GM18867 (cell line): ENCODE measurements around the gene CCDC187.

Source experiments
- ATAC-seq: cut with Tn5 transposase; IDR thresholded peaks from one replicate; pipeline ENCODE4 v1.9.1; 2021; ENCODE audit warnings: mild to moderate bottlenecking, moderate library complexity; ENCODE audit not compliant: unreplicated experiment

CCDC187 gene

DNA sequence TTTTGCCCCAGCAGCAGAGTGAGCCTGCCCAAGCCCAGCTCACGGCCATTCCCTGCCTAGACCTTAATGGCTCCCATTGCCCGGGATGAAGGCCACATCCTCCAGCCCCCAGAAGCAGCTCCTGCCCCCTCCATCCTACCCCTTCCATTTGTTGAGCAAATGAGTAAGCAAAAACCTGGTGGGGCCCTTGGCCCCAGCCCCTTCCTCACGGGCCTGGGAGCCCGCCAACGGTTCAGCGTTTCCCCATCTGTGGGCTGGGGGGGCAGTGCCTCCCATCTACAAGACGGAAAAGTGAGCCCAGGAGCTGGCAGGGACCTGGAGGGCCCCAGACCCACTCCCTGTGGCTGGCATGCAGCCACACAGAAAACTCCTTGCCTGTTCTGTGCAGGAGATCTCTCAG lies 4.4 kb downstream of the CCDC187 start:
- no peak for ATAC-seq

DNA sequence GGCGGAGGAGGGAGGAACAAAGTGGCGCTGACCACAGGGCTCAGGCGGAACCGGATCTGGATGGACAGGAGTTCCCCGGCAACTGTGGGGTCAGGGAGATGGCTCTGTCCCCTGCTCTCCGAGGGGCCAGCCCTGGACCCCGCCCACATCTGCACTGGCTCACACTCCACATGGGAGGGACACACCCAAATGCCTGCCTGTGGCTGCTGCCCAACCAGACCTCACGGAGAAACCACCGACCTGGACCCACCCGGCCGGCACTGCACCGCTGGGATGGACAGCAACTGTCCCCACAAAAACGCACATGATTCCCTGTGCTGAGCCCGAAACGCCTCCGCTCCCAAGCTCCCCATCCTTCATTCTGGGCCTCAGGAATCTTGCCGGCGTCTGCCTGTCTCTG lies 4.8 kb downstream of the CCDC187 start:
- no peak for ATAC-seq

DNA sequence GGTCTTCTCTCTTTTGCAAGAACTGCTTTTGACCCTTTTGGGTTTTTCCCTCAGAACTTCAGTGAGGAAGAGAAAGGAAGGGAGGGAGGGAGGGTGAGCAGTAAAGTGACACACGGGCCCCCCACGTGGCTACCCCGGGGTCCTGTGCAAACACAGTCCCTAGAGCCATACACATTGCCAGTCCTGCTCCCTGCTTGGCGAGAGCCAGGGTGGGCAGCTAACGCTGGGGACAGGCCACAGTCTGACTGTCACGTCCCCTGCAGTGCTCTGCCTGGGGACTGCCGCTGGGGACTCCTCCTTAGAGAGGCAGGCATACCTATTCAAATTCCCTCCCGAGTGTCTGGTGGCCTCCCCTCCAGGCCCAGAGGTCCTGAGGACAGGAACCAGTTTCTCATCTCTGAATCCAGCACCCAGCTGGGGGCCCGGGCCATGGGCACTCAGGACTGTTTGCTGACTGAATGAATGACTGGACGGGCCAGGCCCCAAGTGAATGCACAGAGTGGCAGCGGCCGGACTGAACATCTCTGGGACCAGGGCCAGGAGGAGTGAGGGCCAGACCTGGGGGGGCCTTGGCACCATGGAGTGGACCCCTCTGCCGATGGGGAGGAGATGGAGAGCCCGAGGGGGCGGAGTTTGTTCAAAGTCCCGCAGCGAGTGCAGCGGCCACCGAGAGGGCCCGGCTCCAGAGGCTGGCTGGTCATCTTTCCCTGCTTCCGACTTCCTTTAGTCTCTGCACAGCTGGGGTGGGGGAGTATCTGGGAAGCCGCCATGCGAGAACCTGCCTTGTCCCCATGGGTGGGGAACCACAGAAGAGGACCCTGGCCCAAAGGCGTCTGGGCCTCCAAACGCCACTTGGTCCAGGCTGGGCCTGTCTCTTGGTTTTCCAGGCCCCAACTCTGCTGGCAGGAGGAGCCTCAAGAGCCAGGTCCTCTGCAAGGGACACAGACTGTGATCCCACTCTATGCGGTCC lies 5.8 kb downstream of the CCDC187 start:
- no peak for ATAC-seq

DNA sequence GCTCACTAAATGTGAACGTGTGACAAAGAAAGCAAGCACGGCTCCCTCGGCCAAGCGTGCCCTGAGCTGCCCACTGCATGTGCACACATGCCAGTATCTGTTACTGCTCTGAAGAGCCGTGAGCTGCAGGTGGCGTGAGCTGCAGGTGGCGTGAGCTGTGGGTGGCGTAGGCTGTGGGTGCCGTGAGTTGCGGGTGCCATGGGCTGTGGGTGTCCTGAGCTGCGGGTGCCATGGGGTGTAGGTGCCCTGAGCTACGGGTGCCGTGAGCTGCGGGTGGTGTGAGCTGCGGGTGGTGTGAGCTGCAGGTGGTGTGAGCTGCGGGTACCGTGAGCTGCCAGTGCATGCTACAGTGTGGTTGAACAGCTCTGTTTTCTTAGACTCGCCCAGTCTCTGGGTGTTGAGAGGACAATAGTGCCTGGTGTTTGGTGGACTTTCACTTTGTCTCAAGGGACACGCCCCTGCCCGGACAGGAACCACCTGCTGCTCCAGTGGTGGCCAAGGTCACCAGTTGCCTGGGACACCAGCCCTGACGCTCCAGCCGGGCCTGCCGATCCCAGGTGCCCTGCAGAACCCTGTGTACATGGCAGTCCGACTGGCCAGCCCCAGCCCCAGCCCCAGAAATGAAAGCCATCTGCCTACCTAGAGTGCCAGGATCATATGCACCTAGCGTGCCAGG lies 6.7 kb downstream of the CCDC187 start:
- ATAC-seq, result no peak

DNA sequence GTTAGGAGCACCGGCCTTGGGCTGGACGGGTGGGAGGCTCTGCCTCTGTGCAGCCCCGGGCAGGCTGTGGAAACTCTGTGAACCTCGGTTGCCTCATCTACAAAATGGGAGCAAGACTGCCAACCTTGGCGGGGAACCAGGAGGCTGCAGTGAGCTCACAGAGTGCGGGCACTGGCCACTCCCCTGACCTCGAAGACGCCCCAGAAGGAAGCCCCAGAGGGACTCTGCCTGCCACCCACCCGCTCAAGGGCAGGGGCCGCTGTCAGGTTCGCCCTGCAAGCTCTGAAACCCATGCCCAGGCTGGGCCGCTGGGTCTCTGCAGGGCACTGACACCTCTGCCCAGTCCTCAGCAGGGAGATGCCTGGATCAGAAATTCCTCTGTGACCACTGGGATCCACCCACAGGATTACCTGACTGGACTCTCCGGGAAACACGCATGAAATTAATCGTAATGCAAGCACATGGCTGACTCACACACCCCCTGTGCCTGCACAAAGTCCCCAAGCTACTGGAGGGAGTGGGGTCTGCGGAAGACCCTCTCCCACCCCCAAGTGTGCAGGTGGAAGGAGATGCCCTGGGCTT lies 7.4 kb downstream of the CCDC187 start:
- ATAC-seq, result no peak

DNA sequence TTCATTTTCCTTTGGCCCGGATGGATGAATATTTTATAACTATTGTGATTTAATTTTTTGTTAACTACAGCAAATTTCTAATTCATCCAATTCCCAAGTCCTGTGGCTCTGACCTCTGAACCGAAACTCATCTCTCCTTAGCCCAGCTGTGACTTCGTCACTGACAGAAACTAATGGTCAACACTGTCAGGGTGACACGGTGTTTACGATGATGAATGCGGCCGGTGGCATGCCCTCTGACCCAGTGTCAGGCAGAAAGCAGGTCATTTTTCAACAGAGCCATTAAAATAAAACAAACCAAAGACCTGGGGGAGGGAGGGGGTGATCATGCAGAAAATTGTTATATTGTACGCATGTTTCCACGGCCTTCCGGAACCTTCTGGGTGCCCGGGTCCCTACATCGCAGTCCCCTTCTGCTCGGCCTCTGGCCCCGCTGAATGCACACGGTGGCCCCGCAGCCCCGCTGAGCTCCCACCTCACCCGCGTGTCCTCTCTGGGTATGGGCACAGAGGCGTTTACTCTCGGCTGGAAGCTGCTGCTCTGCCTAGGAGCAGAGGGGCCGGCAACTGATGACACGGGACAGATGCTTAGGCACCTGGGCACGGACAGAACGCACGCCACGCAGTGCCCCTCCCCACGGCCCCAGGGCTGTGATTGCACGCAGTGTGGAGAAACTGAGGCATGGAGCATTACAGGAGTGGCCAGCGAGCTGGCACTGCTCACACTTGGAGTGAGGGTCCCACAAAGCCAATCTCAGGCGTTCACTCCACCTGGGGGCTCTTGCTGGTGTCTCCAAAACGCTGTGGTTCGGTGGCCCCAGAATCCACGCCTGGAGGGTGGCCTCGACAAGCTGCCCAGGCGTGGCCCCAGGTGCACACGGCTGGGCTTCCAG lies 8.1 kb downstream of the CCDC187 start:
- ATAC-seq, result no peak

DNA sequence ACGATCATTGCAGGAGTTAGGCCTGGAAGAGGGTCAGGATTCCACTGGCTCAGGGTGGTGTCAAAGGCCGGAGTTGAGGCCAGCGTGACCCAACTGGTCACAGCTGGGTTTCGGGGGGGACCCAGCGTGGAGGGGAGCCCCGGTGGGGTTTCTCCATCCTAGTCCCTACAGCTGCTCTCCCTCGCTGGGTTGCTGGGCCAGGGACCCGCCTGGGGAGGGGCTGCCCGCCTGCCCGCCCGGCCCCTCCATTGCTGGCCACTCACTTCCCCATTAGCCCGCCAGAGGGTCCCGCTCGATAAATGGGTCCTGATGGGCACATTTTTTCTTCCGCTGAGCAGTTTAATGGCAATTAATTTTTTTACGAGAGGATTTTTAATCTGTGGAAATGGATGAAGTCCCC lies 8.8 kb downstream of the CCDC187 start:
- no peak for ATAC-seq

DNA sequence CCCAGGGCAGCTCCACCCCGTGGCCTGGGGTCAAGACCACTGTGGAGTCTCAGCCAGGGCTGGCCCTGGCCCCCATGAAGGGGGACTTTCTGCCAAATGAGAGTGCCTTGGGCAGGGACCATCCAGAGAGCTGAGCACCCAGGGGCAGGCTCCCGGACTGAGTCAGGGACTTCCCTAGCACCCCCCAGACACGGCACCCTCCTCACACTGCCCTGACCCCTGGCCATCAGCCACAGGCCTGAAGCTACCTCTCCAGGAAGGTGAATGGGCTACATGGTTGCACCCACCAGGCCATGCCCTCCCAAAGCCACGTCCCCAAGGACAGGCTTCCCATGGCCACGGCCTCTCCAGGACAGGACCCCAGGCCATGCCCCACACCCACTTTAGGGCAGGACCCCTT lies 9.5 kb downstream of the CCDC187 start:
- no peak for ATAC-seq

DNA sequence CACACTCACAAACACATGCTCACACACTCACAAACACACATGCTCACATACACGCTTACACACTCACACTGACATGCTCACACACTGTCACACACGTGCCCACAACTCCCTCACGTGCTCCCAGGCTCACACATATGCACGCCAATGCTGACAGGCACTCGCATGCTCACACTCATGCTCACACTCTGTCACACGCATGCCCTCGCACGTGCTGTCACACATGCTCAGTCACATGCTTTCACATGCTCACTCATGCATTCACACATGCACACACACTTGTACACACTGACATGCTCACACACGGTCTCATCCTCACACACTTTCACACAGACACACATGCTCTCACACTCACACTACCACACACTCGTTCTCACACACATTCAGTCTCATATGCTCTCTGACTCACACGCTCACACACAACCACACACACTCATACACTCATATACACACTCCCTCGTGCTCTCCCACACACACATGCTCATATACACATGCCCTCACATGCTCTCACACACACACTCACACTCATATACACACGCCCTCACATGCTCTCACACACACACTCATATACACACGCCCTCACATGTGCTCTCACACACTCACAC lies 10.3 kb downstream of the CCDC187 start:
- no peak for ATAC-seq

DNA sequence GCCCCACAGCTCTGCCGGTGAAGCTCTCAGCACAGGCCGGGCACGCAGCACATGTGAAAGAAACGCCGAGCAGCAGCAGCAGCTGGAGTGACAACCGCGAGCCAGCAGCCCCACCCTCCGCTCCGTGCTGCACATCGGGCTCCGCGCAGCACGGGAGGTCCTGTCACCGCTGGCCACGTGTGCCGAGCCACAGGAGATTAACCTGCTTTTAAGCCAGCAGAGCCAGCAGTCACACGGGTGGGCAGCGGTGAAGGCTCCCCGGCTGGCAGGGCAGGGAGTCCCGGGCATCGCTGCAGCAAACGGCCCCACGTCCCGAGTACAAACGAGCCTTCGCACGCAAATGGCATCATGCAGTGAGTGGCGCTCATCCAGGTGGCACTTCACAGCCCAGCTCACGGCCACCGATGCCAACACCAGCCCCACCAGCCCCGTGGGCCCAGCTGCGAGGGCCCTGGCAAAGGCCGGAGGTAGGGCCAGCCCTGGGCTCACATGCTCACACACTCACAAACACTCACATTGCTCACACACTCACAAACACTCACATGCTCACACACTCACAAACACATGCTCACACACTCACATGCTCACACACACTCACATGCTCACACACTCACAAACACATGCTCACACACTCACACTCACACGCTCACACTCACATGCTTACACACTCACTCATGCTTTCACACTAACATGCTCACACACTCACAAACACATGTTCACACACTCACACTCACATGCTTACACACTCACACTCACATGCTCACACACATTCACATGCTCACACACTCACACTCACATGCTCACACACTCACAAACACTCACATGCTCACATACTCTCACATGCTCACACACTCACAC lies 11.1 kb downstream of the CCDC187 start:
- ATAC-seq, result no peak

DNA sequence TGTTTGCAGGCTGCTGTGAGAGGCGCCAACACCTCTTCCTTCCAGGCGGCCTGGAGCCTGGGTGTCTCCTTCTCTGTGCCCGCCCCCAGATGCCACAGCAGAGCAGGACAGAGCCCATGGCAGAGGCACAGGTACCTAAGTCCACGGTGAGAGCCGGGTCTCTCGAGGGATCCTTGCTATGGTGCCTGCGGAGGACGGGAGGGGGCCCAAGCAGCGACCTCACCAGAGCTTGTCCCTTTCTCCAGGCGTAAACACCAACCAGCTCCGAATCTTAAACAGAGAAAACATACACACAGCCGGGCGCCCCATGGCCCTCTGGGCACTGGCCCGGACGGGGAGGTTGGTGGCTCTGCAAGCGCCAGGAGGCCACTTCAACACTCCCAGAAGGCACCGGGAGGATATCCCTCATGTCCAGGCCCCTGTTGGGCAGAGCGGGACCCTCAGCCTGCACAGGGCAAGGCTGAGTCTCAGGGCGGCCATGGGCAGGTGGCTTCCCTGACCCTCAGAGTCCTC lies 11.8 kb downstream of the CCDC187 start:
- ATAC-seq, result no peak

DNA sequence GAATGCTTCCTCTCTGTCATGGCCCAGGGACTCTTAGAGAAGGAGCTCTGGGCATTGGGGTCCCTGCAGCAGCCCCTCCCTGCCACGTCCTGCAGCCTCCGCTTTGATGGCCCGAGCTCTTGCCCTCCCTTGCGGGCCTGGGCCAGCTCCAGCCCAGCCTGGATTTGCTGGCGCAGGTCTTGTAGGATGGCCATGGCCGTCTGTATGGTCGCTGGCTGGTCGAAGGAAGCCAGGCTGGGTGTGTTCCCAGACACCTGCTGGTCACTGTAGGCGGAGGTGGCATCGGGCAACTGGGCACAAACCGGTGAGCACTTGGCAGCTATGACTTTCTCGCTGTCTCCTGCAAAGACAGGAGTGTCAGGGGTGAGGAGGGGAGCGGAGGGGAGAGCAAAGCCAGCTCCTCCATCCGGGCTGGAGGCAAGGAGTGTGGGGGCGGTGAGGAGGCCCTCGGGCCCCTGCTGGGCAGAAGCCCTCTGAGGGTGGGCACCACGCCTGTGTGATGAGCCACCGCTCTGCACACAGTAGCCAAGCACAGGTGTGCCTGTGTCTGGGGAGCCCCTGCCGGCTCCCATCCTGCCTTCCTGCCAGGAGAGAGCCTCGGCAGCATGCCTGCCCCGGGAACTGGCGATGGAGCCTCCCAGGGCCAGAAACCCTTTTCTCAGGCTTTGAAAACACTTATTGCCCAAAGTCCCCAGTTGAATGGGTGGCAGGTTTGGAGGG lies 12.4 kb downstream of the CCDC187 start:
- ATAC-seq, result no peak

DNA sequence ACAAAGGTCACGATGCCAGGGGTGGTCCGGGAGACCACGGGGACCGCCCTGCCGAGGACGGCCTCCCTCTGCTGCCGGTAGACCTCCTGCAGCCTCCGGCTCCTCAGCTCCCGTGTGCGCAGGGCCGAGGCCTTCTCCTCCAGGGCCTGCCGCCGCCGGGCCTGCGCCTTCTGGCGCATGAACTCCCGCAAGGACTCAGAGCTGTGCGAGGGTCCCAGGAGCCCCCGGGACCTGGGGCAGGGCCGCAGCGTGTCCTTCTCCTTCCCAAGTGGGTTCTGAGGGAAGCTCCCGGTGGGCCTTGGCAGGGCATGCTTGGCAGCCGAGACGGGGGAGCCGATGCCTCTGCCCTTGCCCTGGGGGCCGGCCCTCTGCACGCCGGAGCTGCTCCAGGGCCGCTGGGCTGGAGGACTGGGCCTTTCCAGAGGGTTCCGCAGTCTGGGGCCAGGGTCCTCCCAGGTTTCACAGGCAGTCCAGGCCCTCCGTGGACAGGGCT lies 13.3 kb downstream of the CCDC187 start:
- no peak for ATAC-seq

DNA sequence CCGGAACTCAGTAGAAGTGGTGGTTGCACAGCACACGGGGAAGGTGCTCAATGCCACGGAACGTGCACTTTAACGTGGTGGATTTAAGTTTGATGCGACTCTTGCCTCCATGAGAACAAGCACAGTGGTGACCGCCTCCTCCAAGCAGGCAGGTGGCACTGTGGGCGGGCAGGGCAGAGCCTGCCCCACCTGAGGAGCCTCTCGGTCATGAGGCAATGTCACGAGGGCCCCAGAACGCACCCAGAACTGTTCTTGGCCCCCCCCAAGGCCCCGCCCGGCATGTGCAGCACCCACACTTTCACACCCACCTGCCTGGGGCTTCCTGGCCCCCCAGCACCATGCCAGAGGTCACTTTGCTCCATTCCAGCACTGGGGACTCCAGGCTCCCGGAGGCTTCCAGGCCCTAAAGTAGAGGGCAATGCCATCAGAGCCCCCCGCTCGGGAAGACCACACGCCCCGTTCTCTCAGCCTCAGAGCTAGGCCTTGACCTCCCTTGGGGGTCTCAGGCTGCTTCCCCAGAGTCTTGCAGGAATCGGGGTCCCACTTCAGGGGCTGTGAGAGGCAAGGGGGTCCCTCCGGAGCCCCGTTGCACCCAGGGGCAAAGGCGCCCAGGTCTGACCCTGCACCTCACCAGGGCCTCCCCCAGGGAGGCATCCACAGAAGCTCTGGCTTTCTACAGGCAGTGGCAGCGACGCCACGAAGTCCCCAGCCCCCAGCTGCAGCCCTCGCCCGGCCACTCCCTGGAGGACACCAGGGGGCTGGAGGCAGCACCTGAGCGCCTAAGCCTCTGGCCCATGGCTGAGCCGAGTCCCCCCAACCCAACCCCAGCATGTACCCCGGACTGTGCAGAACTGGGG lies 14.0 kb downstream of the CCDC187 start:
- ATAC-seq, result no peak

DNA sequence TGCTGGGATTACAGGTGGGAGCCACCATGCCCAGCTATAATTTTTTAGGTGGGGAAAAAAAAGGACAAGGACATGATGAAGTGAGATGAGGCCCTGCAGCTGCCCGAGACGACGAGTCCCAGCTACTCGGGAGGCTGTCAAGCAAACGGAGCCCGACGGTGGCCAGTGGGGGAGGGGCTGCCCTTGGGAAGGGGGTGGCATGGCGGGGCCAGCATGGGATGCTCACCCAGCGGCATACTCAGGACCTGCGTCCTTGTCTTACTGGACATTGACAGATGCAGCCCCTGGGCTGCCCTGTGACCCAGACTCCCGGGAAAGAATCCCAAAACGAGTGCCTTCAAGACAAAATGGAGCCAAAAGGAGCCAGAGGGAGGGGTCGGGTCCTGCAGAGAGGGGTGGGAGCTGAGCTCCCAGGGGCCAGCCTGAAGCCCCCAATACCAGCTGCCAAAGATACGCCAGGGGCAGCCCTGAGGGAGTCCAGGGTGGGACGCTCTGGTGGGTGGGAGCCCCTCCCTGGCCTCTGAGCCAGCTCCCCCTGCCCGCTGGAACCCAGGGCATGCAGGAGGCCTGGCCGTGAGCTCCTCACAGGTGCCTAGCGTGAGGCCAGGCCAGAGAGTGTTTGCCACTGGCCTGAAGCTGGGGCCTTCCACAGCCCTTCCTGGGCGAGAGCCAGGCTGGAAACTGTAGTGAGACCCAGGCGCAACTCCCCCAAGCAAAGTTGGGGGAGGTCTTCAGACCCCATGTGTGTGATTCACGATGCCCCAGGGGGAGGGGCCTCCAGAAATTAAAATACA lies 15.7 kb downstream of the CCDC187 start:
- ATAC-seq, result no peak

DNA sequence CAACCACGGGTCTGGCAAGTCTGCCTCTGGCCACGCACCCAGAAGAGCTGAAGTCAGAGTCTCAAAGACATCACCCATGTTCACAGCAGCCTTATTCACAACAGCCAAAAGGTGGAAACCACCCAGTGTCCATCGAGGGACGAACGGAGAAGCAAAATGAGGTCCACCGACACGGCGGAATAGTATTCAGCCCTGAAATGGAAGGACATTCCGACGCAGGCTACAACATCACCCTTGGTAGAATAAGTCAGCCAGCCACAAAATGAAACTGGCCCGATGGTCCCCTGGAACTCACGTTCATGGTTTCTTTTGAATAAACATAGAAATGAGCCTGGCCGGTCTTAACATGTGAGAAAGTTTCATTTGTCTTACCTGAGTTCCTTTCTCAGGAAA lies 16.9 kb downstream of the CCDC187 start:
- no peak for ATAC-seq
